ENCODE measurements around the gene KIF5B.
A peak's percentile ranks its signal among the peaks of the same experiment; 100 is the strongest.

KIF5B gene

DNA sequence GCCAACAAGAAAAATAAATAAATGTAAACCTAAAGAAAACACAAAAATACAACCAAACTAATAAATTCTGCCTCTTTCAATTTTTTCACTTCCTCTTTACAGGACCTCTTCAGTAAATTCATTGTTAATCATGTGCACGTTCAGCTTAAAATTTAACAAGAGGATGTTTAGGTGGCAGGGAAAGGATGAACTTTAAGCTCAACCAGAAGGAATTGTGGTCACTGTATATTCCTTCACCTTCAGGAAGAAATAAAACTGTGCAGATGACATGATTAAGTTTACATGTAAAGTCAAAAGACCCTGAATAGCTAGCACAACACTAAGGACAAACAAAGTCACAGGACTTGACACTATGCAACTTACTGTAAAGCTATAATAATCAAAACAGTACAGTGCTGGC is 33.0 kb downstream of the KIF5B start:
- peaks cover 64% of the 10 kb centered on the region for H3K36me3 ChIP-seq (replicated peaks)
- in situ Hi-C loops (cut with HindIII; ENCODE audit: low pct_ligation_motif_present, low sequenced_read_pairs), result no loop called here
- DNase-seq, result no peak
- no peaks in the 10 kb centered on the region for H3K27me3 ChIP-seq (replicated peaks)
- TF ChIP-seq, protein P1, sequence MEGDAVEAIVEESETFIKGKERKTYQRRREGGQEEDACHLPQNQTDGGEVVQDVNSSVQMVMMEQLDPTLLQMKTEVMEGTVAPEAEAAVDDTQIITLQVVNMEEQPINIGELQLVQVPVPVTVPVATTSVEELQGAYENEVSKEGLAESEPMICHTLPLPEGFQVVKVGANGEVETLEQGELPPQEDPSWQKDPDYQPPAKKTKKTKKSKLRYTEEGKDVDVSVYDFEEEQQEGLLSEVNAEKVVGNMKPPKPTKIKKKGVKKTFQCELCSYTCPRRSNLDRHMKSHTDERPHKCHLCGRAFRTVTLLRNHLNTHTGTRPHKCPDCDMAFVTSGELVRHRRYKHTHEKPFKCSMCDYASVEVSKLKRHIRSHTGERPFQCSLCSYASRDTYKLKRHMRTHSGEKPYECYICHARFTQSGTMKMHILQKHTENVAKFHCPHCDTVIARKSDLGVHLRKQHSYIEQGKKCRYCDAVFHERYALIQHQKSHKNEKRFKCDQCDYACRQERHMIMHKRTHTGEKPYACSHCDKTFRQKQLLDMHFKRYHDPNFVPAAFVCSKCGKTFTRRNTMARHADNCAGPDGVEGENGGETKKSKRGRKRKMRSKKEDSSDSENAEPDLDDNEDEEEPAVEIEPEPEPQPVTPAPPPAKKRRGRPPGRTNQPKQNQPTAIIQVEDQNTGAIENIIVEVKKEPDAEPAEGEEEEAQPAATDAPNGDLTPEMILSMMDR (IDR thresholded peaks at IDR 0.05; ENCODE audit: low read depth, low read length, missing control alignments), result no peak
- H3K4me3 ChIP-seq (ENCODE audit: low read depth, low read length), result no peak overlapping the region
- H3K27ac ChIP-seq, result no peak overlapping the region

DNA sequence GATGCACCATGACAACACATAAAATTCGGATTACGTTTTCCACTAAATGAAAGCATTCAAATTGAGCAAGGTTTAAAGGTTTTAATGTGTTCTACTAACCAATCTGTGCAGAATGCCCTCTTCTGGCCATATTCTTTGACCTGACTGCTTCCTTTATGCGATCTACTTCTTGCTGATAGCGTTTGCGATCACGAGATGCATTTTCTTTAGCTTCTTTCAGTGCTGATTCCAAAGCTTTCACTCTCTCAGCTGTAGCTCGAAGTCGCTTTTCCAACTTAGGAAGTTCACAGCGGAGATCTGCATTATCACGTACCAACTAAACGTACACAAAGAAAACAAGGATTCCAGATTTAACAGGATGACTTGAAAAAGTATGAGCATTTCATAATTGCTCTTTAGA is 39.2 kb downstream of the KIF5B start:
- in situ Hi-C loops (cut with HindIII; ENCODE audit: low pct_ligation_motif_present, low sequenced_read_pairs), result no loop called here

DNA sequence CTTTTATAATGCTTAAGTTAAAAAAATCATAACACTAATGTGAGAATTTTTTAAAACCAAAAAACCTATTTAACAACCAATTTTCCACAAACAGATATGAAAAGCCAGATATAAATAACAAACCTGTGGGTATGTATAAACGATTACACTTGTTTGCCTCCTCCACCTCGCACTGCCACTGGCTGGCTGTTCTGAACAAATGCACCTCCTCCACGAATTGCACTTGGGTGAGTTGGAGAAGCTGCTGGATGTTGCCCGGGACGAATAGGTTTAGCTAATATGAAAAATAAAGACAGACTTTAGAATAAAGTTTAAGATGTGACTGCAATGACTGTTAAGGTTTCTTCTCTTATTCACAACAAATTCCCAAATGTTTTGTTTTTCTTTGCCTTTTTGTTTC is 40.8 kb downstream of the KIF5B start:
- DNase-seq, result no peak
- TF ChIP-seq, protein P1 (IDR thresholded peaks at IDR 0.05; ENCODE audit: low read depth, low read length, missing control alignments), result no peak
- no peak overlapping the region for H3K27ac ChIP-seq
- peaks cover 73% of the 10 kb centered on the region for H3K36me3 ChIP-seq (replicated peaks)
- H3K27me3 ChIP-seq (replicated peaks), result no peaks in the 10 kb centered on the region
- in situ Hi-C loops (cut with HindIII; ENCODE audit: low pct_ligation_motif_present, low sequenced_read_pairs), result no loop called here
- H3K4me3 ChIP-seq (ENCODE audit: low read depth, low read length), result no peak overlapping the region

More for the DNA sequence above, 39.2 kb downstream of the KIF5B start:
- H3K27ac ChIP-seq, result no peak overlapping the region
- no peaks in the 10 kb centered on the region for H3K27me3 ChIP-seq (replicated peaks)
- no peak for DNase-seq
- TF ChIP-seq, protein P1 (IDR thresholded peaks at IDR 0.05; ENCODE audit: low read depth, low read length, missing control alignments), result no peak
- peaks cover 78% of the 10 kb centered on the region for H3K36me3 ChIP-seq (replicated peaks)
- H3K4me3 ChIP-seq (ENCODE audit: low read depth, low read length), result no peak overlapping the region

DNA sequence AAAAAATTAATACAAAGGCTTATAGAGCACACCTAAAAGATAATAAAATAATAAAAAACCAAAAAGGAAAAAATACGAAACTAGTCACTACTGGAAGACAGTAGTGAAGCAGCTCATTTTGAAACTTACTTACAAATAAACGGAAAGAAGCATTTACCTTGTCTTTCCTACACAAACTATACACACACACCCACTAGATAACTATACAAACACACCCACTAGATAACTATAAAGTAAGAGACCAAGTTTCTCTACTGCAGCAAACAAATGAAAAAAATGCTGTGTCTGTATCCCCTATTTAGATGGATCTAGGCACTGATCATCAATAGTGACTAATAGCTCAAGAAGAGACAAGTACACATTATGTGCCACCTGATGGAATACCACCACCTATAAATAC is 49.2 kb downstream of the KIF5B start:
- H3K4me3 ChIP-seq (ENCODE audit: low read depth, low read length), result no peak overlapping the region
- no peak for DNase-seq
- in situ Hi-C loops (cut with HindIII; ENCODE audit: low pct_ligation_motif_present, low sequenced_read_pairs), result no loop called here
- no peak overlapping the region for H3K27ac ChIP-seq
- TF ChIP-seq, protein P1 (IDR thresholded peaks at IDR 0.05; ENCODE audit: low read depth, low read length, missing control alignments), result no peak
- H3K27me3 ChIP-seq (replicated peaks), result no peaks in the 10 kb centered on the region
- H3K36me3 ChIP-seq (replicated peaks), result peaks cover 24% of the 10 kb centered on the region

DNA sequence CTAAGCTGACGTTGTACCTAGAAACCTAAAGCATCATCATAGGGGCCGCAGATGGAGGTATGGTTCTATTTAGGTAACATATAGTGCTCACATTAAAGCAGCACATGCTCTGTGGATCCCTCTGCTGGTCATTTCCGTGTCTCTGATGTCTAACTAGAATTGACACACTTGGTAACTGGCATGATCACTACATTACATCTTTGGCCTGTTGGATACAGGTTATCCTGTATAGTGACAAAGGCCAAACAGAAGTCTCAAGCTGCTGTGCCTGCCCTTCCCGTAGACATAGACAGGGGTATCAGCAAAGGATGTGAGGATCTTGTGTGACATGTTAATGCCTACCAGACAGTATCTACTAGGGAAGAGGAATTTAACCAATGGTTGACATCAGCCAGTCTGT is 51.2 kb downstream of the KIF5B start:
- peak; percentile 61 for DNase-seq
- TF ChIP-seq, protein P1 (IDR thresholded peaks at IDR 0.05; ENCODE audit: low read depth, low read length, missing control alignments), result peak; percentile 78

DNA sequence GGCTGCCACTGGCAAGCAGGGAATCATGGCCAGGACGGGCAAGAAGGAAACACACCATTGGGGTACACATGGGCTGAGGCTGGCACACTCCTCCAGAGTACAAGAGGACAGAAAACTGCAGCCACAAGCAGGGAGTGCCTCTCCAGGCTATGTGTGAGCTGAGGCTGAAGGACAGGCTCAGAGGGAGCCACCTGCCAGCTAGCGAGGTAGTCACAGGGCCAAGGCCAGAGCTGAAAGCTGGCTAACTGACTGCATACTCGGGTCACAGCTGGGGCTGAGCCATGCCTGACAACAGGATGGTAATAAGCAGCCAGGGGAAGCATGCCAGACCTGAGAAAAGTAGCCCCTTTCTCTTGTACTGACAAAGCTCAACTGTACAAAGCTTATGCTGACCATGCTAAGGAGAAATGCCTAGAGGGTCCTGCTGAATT is 52.0 kb downstream of the KIF5B start:
- H3K4me3 ChIP-seq (ENCODE audit: low read depth, low read length), result no peak overlapping the region
- in situ Hi-C loops (cut with HindIII; ENCODE audit: low pct_ligation_motif_present, low sequenced_read_pairs), result no loop called here
- H3K36me3 ChIP-seq (replicated peaks), result peaks cover 10% of the 10 kb centered on the region
- H3K27me3 ChIP-seq (replicated peaks), result no peaks in the 10 kb centered on the region
- no peak overlapping the region for H3K27ac ChIP-seq
- TF ChIP-seq, protein P1 (IDR thresholded peaks at IDR 0.05; ENCODE audit: low read depth, low read length, missing control alignments), result no peak
- DNase-seq, result no peak

More for the DNA sequence above, 51.2 kb downstream of the KIF5B start:
- no peaks in the 10 kb centered on the region for H3K27me3 ChIP-seq (replicated peaks)
- H3K36me3 ChIP-seq (replicated peaks), result peaks cover 14% of the 10 kb centered on the region
- in situ Hi-C loops (cut with HindIII; ENCODE audit: low pct_ligation_motif_present, low sequenced_read_pairs), result no loop called here
- no peak overlapping the region for H3K4me3 ChIP-seq (ENCODE audit: low read depth, low read length)
- no peak overlapping the region for H3K27ac ChIP-seq

Measured in brain microvascular endothelial cell (primary cell).